Measurements from ENCODE around the gene AK8.

AK8 gene

DNA sequence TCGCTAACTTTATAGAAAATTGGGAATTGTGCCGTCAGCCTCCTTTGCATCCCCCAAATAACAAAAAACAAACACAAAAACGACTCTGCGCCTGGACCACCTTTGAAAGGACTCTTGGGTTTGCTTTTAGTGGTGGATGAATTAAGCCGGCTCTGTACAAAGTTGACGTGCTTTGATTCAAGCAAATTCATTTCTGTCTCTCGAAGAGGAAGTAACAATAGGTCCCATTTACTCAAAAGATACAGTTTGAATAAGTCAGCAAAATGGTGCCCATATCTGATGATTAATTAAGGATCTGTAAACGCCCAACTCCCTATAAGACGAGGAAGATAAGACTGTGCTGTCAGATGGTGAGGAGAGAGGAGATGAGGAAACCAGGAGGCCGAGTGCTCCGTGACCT, 67.8 kb downstream of the AK8 start:
- no peak overlapping the region for H3K4me3 ChIP-seq (replicated peaks; ENCODE audit: low read depth, low read length)
- no peak for DNase-seq (ENCODE audit: low read depth)
- TF ChIP-seq, protein P1, sequence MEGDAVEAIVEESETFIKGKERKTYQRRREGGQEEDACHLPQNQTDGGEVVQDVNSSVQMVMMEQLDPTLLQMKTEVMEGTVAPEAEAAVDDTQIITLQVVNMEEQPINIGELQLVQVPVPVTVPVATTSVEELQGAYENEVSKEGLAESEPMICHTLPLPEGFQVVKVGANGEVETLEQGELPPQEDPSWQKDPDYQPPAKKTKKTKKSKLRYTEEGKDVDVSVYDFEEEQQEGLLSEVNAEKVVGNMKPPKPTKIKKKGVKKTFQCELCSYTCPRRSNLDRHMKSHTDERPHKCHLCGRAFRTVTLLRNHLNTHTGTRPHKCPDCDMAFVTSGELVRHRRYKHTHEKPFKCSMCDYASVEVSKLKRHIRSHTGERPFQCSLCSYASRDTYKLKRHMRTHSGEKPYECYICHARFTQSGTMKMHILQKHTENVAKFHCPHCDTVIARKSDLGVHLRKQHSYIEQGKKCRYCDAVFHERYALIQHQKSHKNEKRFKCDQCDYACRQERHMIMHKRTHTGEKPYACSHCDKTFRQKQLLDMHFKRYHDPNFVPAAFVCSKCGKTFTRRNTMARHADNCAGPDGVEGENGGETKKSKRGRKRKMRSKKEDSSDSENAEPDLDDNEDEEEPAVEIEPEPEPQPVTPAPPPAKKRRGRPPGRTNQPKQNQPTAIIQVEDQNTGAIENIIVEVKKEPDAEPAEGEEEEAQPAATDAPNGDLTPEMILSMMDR (IDR thresholded peaks at IDR 0.05; ENCODE audit: low read length, missing control alignments) = no peak

DNA sequence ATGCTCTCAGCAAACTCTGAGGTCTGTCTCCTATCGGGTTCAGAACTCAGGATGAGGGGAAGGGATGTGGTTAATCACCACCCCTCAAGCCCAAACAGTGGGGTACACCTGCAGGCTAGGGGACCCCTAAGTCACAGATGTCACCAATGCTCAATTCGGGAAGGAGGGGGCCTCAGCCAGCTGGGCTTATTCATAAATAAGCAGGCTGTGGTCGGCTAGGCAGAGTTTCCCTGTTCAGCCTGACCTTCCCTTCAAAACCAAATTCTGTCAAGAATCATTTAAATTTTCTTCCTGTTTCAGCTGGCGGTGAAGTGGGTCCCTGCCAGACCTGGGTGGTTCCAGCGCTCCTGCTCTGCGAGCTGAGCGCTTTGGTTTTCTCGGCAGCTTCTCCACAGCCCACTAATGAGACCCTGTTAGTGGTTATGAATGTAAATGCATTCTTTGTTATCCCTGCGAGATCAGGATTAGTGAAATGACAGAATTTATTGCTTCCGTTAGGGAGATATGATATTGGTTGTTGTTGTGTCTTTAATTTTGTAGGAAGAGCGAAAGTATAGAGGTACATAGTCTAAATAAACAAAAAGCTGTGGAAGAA, 68.3 kb downstream of the AK8 start:
- no peak for DNase-seq (ENCODE audit: low read depth)
- TF ChIP-seq, protein P1 (IDR thresholded peaks at IDR 0.05; ENCODE audit: low read length, missing control alignments) = no peak
- no peak overlapping the region for H3K4me3 ChIP-seq (replicated peaks; ENCODE audit: low read depth, low read length)

DNA sequence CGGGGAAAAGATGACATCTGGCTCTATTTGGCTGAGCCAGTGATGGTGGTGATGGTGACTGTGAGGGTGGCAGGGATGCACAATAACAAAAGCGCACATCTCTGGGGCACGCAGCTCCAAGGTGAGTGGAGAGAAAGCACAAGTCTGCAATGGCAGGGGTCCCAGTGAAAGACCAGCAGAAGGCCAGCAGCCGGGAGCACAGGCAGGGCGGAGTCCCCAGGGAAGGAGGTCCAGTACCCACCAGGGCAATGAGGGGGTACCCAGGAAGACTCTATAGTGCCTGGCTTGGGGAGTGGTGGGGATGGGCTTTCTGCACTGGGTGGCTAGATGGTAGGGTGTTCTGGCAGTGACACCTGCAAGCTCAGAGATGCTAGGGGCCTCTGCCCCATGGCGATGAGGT, 69.4 kb downstream of the AK8 start:
- no peak overlapping the region for H3K4me3 ChIP-seq (replicated peaks; ENCODE audit: low read depth, low read length)
- TF ChIP-seq, protein P1 (IDR thresholded peaks at IDR 0.05; ENCODE audit: low read length, missing control alignments) = no peak
- DNase-seq (ENCODE audit: low read depth) = no peak

DNA sequence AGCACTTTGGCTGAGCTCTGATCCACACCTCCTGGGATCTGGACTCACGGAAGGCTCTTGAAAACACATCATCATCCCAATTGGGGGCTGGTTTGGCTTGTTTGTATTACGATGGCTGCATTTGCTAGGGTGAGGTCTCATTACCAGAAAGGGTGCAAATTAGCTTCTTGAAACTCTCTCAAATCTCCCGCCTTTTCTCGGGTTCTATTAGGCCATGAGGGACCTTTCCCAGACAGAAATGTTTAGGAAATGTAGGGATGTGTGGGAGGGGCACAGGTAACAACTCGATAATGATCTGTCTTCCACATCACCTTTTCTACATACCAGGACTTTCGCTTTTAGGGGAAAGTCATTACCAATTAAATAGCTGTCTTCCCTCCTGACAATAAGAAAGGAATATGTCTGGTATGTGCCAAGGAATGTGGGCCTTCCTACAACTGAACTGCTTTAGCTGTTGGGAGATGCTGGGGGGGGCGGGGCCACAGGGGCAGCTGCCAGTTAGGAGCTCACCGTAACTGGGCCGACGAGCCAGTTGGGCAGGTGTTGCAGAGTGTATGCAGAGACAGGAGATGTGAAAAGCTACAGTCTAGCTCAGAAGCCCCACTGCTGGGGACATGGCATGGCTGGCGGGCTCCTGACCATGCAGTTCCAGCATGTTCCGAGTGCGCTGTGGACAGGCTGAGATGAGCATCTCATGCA, 71.2 kb downstream of the AK8 start:
- DNase-seq (ENCODE audit: low read depth) = no peak
- TF ChIP-seq, protein P1 (IDR thresholded peaks at IDR 0.05; ENCODE audit: low read length, missing control alignments) = no peak
- no peak overlapping the region for H3K4me3 ChIP-seq (replicated peaks; ENCODE audit: low read depth, low read length)

DNA sequence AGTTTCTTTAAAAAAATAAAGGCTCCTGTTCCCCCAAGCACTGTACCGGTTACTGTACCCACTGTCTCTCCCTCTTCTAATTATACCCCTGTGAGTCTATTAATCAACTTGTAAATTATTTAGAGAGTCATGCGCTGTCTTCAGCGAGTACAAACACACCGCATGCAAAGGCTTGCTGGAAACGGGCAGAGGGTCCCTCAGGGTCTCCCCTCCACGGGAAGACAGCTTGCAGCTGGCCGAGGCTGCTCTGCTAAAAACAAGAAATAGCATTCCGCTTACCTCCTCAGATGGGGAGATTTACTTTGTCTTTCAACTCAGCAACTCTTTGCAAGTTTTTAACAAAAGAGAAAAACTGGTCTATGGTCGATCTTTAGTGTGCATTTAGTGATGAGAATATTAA, 71.8 kb downstream of the AK8 start:
- H3K4me3 ChIP-seq (replicated peaks; ENCODE audit: low read depth, low read length) = no peak overlapping the region
- DNase-seq (ENCODE audit: low read depth) = no peak
- TF ChIP-seq, protein P1 (IDR thresholded peaks at IDR 0.05; ENCODE audit: low read length, missing control alignments) = no peak

DNA sequence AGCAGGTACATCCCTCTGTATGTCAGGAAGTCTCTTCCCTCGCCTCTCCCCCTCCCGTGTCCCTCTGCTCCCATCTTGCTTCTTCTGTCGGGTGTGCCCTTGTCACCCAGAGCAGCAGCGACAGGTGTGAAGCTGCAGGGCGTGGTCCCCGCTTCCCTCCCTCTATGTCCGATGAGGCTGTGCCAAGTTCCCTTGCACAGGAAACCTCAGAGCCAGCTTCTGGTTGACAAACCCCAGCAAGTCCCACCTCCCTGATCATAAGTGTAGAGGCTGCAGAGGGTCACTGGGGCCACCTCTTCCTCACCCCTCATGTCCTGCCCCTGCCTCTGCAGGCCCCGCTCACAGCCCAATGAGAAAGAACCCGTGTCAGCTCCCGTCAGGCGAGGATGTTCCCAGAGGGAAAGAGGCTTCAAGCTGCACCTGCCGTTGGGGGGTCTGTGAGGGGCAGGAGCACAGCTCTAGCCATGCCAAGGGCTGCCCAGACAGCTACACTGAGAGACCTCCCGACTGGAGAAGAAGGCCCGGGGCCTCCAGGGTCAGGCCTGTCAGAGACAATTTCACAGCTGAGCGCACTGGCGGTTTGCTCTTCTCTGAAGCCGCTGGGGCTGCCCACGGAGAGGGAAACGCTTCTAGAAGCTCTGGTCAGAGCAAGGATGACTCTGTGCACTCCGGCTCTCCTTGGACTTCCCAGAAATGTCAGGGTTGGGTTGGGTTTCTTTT, 73.3 kb downstream of the AK8 start:
- TF ChIP-seq, protein P1 (IDR thresholded peaks at IDR 0.05; ENCODE audit: low read length, missing control alignments) = no peak
- H3K4me3 ChIP-seq (replicated peaks; ENCODE audit: low read depth, low read length) = no peak overlapping the region
- no peak for DNase-seq (ENCODE audit: low read depth)
